ENCODE data around the gene ARHGAP45. TPM values are rescaled to one million over a fixed set of nuclear protein-coding genes. Genes with fewer than 3 reads are reported as not detected.

Gene ARHGAP45
- total and polyA plus RNA-seq, 9 of the 15 experiments (the other 6 are each of a cell fraction or from before 2014, with no cell fraction given): 0.08 to 22.1 (median 4.2) TPM

- no peak for TF ChIP-seq ZHX1 (conservative IDR thresholded peaks at IDR 0.05; ENCODE audit: low read length)
- TF ChIP-seq NCOA4 (IDR thresholded peaks at IDR 0.05; ENCODE audit: partially characterized antibody): no peak
- TF ChIP-seq, protein P1, sequence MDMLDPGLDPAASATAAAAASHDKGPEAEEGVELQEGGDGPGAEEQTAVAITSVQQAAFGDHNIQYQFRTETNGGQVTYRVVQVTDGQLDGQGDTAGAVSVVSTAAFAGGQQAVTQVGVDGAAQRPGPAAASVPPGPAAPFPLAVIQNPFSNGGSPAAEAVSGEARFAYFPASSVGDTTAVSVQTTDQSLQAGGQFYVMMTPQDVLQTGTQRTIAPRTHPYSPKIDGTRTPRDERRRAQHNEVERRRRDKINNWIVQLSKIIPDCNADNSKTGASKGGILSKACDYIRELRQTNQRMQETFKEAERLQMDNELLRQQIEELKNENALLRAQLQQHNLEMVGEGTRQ (CRISPR knock-in tag; IDR thresholded peaks at IDR 0.05): no peak
- TF ChIP-seq ZNF239 (CRISPR knock-in tag; IDR thresholded peaks at IDR 0.05): peak; percentile 93
- no peak for TF ChIP-seq ZNF41 (CRISPR knock-in tag; conservative IDR thresholded peaks at IDR 0.05)
- peak in 1 of 2 experiments; percentile 53 for TF ChIP-seq E2F6 (IDR thresholded peaks at IDR 0.05; ENCODE audit: borderline replicate concordance in 1 of 2, extremely low read depth in 1 of 2, insufficient read depth in 1 of 2, insufficient read length in 1 of 2, low read depth in 1 of 2, low read length in 1 of 2, poor library complexity in 1 of 2, severe bottlenecking in 1 of 2)
- no peak for TF ChIP-seq ZNF224 (CRISPR knock-in tag; IDR thresholded peaks at IDR 0.05)
- no peak for TF ChIP-seq KHSRP (IDR thresholded peaks at IDR 0.05)
- no peak for TF ChIP-seq ATF7 (IDR thresholded peaks at IDR 0.05)
- TF ChIP-seq ZNF174 (CRISPR knock-in tag; IDR thresholded peaks at IDR 0.05): no peak
- TF ChIP-seq ELF1 (tag; IDR thresholded peaks at IDR 0.05): no peak
- TF ChIP-seq TFAM (CRISPR knock-in tag; conservative IDR thresholded peaks at IDR 0.05): no peak
- TF ChIP-seq, protein P2, sequence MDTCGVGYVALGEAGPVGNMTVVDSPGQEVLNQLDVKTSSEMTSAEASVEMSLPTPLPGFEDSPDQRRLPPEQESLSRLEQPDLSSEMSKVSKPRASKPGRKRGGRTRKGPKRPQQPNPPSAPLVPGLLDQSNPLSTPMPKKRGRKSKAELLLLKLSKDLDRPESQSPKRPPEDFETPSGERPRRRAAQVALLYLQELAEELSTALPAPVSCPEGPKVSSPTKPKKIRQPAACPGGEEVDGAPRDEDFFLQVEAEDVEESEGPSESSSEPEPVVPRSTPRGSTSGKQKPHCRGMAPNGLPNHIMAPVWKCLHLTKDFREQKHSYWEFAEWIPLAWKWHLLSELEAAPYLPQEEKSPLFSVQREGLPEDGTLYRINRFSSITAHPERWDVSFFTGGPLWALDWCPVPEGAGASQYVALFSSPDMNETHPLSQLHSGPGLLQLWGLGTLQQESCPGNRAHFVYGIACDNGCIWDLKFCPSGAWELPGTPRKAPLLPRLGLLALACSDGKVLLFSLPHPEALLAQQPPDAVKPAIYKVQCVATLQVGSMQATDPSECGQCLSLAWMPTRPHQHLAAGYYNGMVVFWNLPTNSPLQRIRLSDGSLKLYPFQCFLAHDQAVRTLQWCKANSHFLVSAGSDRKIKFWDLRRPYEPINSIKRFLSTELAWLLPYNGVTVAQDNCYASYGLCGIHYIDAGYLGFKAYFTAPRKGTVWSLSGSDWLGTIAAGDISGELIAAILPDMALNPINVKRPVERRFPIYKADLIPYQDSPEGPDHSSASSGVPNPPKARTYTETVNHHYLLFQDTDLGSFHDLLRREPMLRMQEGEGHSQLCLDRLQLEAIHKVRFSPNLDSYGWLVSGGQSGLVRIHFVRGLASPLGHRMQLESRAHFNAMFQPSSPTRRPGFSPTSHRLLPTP (IDR thresholded peaks at IDR 0.05; ENCODE audit: borderline replicate concordance, extremely low read depth, insufficient read length): no peak
- no peak for TF ChIP-seq HCFC1 (IDR thresholded peaks at IDR 0.05; ENCODE audit: low read depth, low read length)
- TF ChIP-seq RB1 (IDR thresholded peaks at IDR 0.05; ENCODE audit: low read depth): peak; percentile 79; the same call in 1 of the 2 replicates
- TF ChIP-seq FOXJ2 (tag; IDR thresholded peaks at IDR 0.05): no peak
- TF ChIP-seq, protein P3, sequence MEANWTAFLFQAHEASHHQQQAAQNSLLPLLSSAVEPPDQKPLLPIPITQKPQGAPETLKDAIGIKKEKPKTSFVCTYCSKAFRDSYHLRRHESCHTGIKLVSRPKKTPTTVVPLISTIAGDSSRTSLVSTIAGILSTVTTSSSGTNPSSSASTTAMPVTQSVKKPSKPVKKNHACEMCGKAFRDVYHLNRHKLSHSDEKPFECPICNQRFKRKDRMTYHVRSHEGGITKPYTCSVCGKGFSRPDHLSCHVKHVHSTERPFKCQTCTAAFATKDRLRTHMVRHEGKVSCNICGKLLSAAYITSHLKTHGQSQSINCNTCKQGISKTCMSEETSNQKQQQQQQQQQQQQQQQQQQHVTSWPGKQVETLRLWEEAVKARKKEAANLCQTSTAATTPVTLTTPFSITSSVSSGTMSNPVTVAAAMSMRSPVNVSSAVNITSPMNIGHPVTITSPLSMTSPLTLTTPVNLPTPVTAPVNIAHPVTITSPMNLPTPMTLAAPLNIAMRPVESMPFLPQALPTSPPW (CRISPR knock-in tag; IDR thresholded peaks at IDR 0.05): peak; percentile 47
- peak; percentile 64; the same call in 1 of the 2 replicates for TF ChIP-seq E2F3 (CRISPR knock-in tag; IDR thresholded peaks at IDR 0.05)
- TF ChIP-seq ZNF23 (CRISPR knock-in tag; IDR thresholded peaks at IDR 0.05): no peak
These were observed 40.8 kb upstream of the ARHGAP45 start, which contains the start of gene CNN2 (continued) for GRCh38 chr19:1025960-1026782.
